ENCODE measurements around the gene AFF3. TPM values are rescaled to one million over a fixed set of nuclear protein-coding genes. Genes with fewer than 3 reads are reported as not detected.
A peak's percentile ranks its signal among the peaks of the same experiment; 100 is the strongest.

Gene AFF3
- total and polyA plus RNA-seq, 2 donors (not counting 1 experiment from before 2014, with no cell fraction given): 0.50 to 2.5 TPM

DNA sequence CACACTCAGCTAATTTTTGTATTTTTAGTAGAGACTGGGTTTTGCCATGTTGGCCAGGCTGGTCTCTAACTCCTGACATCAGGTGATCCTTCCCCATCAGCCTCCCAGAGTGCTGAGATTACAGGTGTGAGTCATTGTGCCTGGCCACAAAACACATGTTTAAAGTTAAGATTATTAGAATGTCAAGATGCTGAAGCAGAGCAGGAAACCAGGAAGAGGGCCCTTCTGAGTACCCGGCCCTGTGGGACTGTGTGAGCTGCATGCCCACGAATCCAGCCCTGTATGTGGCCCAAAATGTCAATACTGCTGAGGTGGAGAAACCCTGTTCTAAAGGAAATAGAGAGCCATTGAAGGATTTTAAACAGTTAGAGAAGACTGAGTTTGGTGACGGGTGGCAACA is 621.6 kb downstream of the AFF3 start:
- Histone ChIP-seq H3K4me2 (ENCODE audit: extremely low read depth, insufficient read depth, low read length) (no peak overlapping the region), H3K79me2 (ENCODE audit: control insufficient read depth, insufficient read depth, low read length) (no peaks in the 10 kb centered on the region), H3K9ac (ENCODE audit: insufficient read depth, low read length) (no peak overlapping the region), H3K27ac (ENCODE audit: insufficient read depth, low read length) (no peak overlapping the region), H3K9me3 (ENCODE audit: control insufficient read depth, insufficient read depth, low read depth, low read length) (no peaks in the 10 kb centered on the region), H3K4me1 (ENCODE audit: control insufficient read depth, extremely low read depth, insufficient read depth, low read length) (no peaks in the 10 kb centered on the region), H4K20me1 (ENCODE audit: control insufficient read depth, extremely low read depth, insufficient read depth, low read length) (no peaks in the 10 kb centered on the region), H3K36me3 (ENCODE audit: control insufficient read depth, insufficient read depth, low read length) (no peaks in the 10 kb centered on the region), H2AFZ (ENCODE audit: low read length) (no peak overlapping the region), H3K4me3 (replicated peaks in 1 of 4; ENCODE audit: control extremely low read depth in 1 of 4, insufficient read depth in 1 of 4, low read depth in 3 of 4, low read length in 4 of 4) (no peak overlapping the region), H3K27me3 (ENCODE audit: control insufficient read depth, insufficient read depth, low read length) (no peaks in the 10 kb centered on the region)
- TF ChIP-seq CTCF (conservative IDR thresholded peaks at IDR 0.05 in 1 of 2, IDR thresholded peaks at IDR 0.05 in 1 of 2; ENCODE audit: low read depth in 1 of 2, low read length in 2 of 2) (no peak), EZH2 (IDR thresholded peaks at IDR 0.05; ENCODE audit: low read length, missing control alignments) (no peak)
- peak in 1 of 2 donors; percentile 20 for DNase-seq (ENCODE audit: low read depth in 2 of 2)

- DNase-seq (ENCODE audit: low read depth in 2 of 2): no peak
- H2AFZ ChIP-seq (ENCODE audit: low read length): no peak overlapping the region
- no peaks in the 10 kb centered on the region for H3K27me3 ChIP-seq (ENCODE audit: control insufficient read depth, insufficient read depth, low read length)
- H4K20me1 ChIP-seq (ENCODE audit: control insufficient read depth, extremely low read depth, insufficient read depth, low read length): no peaks in the 10 kb centered on the region
- no peaks in the 10 kb centered on the region for H3K79me2 ChIP-seq (ENCODE audit: control insufficient read depth, insufficient read depth, low read length)
- TF ChIP-seq CTCF (conservative IDR thresholded peaks at IDR 0.05 in 1 of 2, IDR thresholded peaks at IDR 0.05 in 1 of 2; ENCODE audit: low read depth in 1 of 2, low read length in 2 of 2): no peak
- TF ChIP-seq EZH2 (IDR thresholded peaks at IDR 0.05; ENCODE audit: low read length, missing control alignments): no peak
- no peaks in the 10 kb centered on the region for H3K9me3 ChIP-seq (ENCODE audit: control insufficient read depth, insufficient read depth, low read depth, low read length)
- no peak overlapping the region for H3K9ac ChIP-seq (ENCODE audit: insufficient read depth, low read length)
- no peak overlapping the region for H3K27ac ChIP-seq (ENCODE audit: insufficient read depth, low read length)
- no peaks in the 10 kb centered on the region for H3K4me1 ChIP-seq (ENCODE audit: control insufficient read depth, extremely low read depth, insufficient read depth, low read length)
- no peaks in the 10 kb centered on the region for H3K36me3 ChIP-seq (ENCODE audit: control insufficient read depth, insufficient read depth, low read length)
- no peak overlapping the region for H3K4me2 ChIP-seq (ENCODE audit: extremely low read depth, insufficient read depth, low read length)
- H3K4me3 ChIP-seq (replicated peaks in 1 of 4; ENCODE audit: control extremely low read depth in 1 of 4, insufficient read depth in 1 of 4, low read depth in 3 of 4, low read length in 4 of 4): no peak overlapping the region
These were observed 622.2 kb downstream of the AFF3 start for GRCh38 chr2:99520195-99520594.

DNA sequence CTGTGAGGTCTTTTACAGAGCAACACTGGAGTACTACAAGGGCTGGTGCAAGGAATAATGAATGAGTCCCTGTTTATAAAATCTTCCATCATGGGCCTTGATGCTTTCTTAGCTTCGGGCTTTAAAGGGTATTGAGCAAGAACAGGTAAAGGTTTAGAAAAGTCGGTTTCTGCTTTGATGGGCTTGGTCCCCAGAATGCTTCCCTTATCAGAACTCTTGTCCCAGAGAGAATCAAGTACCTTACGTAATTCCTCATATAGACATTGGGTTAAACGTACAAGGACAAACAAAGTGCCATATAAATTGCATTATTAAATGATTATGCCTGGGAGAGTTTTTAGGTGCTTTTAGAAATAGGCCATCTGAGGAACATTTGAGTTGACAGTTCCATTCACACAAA is 628.0 kb downstream of the AFF3 start:
- Histone ChIP-seq H3K27me3 (ENCODE audit: control insufficient read depth, insufficient read depth, low read length) (no peaks in the 10 kb centered on the region), H3K79me2 (ENCODE audit: control insufficient read depth, insufficient read depth, low read length) (no peaks in the 10 kb centered on the region), H3K9ac (ENCODE audit: insufficient read depth, low read length) (no peak overlapping the region), H3K4me1 (ENCODE audit: control insufficient read depth, extremely low read depth, insufficient read depth, low read length) (no peaks in the 10 kb centered on the region), H2AFZ (ENCODE audit: low read length) (no peak overlapping the region), H3K27ac (ENCODE audit: insufficient read depth, low read length) (no peak overlapping the region), H3K4me3 (replicated peaks in 1 of 4; ENCODE audit: control extremely low read depth in 1 of 4, insufficient read depth in 1 of 4, low read depth in 3 of 4, low read length in 4 of 4) (no peak overlapping the region), H3K36me3 (ENCODE audit: control insufficient read depth, insufficient read depth, low read length) (no peaks in the 10 kb centered on the region), H3K9me3 (ENCODE audit: control insufficient read depth, insufficient read depth, low read depth, low read length) (no peaks in the 10 kb centered on the region), H3K4me2 (ENCODE audit: extremely low read depth, insufficient read depth, low read length) (no peak overlapping the region), H4K20me1 (ENCODE audit: control insufficient read depth, extremely low read depth, insufficient read depth, low read length) (no peaks in the 10 kb centered on the region)
- DNase-seq (ENCODE audit: low read depth in 2 of 2): no peak
- TF ChIP-seq EZH2 (IDR thresholded peaks at IDR 0.05; ENCODE audit: low read length, missing control alignments) (no peak), CTCF (conservative IDR thresholded peaks at IDR 0.05 in 1 of 2, IDR thresholded peaks at IDR 0.05 in 1 of 2; ENCODE audit: low read depth in 1 of 2, low read length in 2 of 2) (no peak)

Measured in fibroblast of lung (primary cell).